Brain microvascular endothelial cell (primary cell): ENCODE measurements around the gene TMEM131.

Experiments
- DNase-seq: peaks from one replicate; pipeline ENCODE4 v3.0.0-alpha.2; 2020
- H3K27ac ChIP-seq: fragments of 250-450 bp; sonication (Bioruptor Pico); 2 replicates; pipeline ENCODE4 v1.5.1; 2020; ENCODE audit warnings: mild to moderate bottlenecking, moderate library complexity
- H3K27me3 ChIP-seq: fragments of 250-450 bp; sonication (Bioruptor Pico); replicated peaks from 2 replicates; pipeline ENCODE4 v1.5.1; 2020; ENCODE audit warnings: mild to moderate bottlenecking
- H3K36me3 ChIP-seq: fragments of 250-450 bp; sonication (Bioruptor Pico); replicated peaks from 2 replicates; pipeline ENCODE4 v1.5.1; 2020; ENCODE audit warnings: mild to moderate bottlenecking
- H3K4me3 ChIP-seq: 2 replicates; pipeline ENCODE4 v1.5.1; 2011; ENCODE audit warnings: low read depth, mild to moderate bottlenecking, control low read depth, low read length, moderate library complexity
- CTCF ChIP-seq: IDR thresholded peaks from 2 replicates; pipeline ENCODE4 v1.5.1; 2011; ENCODE audit warnings: low read depth, mild to moderate bottlenecking, moderate library complexity, low read length, control low read depth, inconsistent platforms; ENCODE audit errors: missing control alignments
- in situ Hi-C: cut with HindIII; loops from 2 replicates; pipeline ENCODE4 v1.10.0; 2017; ENCODE audit warnings: low sequenced_read_pairs, low pct_ligation_motif_present

Gene TMEM131

GRCh38 chr2:98015671-98016070 lies 19.9 kb upstream of the TMEM131 start:
- no peaks in the 10 kb centered on the region for H3K36me3 ChIP-seq
- no peak for TF ChIP-seq CTCF
- no peak for DNase-seq
- no peak overlapping the region for H3K27ac ChIP-seq
- H3K27me3 ChIP-seq = no peaks in the 10 kb centered on the region
- in situ Hi-C loops = no loop called here
- no peak overlapping the region for H3K4me3 ChIP-seq

GRCh38 chr2:98014379-98014778 lies 18.6 kb upstream of the TMEM131 start:
- no peak overlapping the region for H3K4me3 ChIP-seq
- no peak for TF ChIP-seq CTCF
- in situ Hi-C loops = no loop called here
- no peaks in the 10 kb centered on the region for H3K27me3 ChIP-seq
- no peaks in the 10 kb centered on the region for H3K36me3 ChIP-seq
- no peak for DNase-seq
- no peak overlapping the region for H3K27ac ChIP-seq

GRCh38 chr2:98013407-98014042 lies 17.8 kb upstream of the TMEM131 start:
- TF ChIP-seq CTCF = no peak
- H3K27ac ChIP-seq = peak overlapping the region; percentile 52
- peak; percentile 88 for DNase-seq
- H3K36me3 ChIP-seq = no peaks in the 10 kb centered on the region
- peak overlapping the region; percentile 12 for H3K4me3 ChIP-seq
- in situ Hi-C loops = no loop called here
- H3K27me3 ChIP-seq = no peaks in the 10 kb centered on the region

- H3K27me3 ChIP-seq = no peaks in the 10 kb centered on the region
- TF ChIP-seq CTCF = no peak
- H3K36me3 ChIP-seq = no peaks in the 10 kb centered on the region
- H3K4me3 ChIP-seq = no peak overlapping the region
- DNase-seq = no peak
- in situ Hi-C loops = no loop called here
- H3K27ac ChIP-seq = no peak overlapping the region
Observed at GRCh38 chr2:98012561-98012991, 16.8 kb upstream of the TMEM131 start.

- in situ Hi-C loops = no loop called here
- peak; percentile 26 for DNase-seq
- TF ChIP-seq CTCF = no peak
- no peak overlapping the region for H3K4me3 ChIP-seq
- no peak overlapping the region for H3K27ac ChIP-seq
- H3K27me3 ChIP-seq = no peaks in the 10 kb centered on the region
- no peaks in the 10 kb centered on the region for H3K36me3 ChIP-seq
Observed at GRCh38 chr2:98009887-98010760, 14.4 kb upstream of the TMEM131 start.
